Osteocyte (in vitro differentiated cells): ENCODE results near the gene KIF2B. TPM values are rescaled to one million over a fixed set of nuclear protein-coding genes. Genes with fewer than 3 reads are reported as not detected.
"Not testable (repeated sequence)": the region's sequence is repeated elsewhere in the genome, so short reads cannot be mapped to it uniquely, and the experiment has no call there.

Source experiments
- DNase-seq: peaks from one replicate; pipeline ENCODE4 v3.0.0; 2021; ENCODE audit warnings: mixed read lengths; ENCODE audit not compliant: unreplicated experiment; ENCODE audit errors: extremely low spot score
- H3K27ac Mint-ChIP-seq: one replicate; pipeline ENCODE4 v1.8.0; 2021; ENCODE audit warnings: mild to moderate bottlenecking, mixed read lengths; ENCODE audit not compliant: unreplicated experiment
- H3K27me3 Mint-ChIP-seq: one replicate; pipeline ENCODE4 v1.8.0; 2021; ENCODE audit warnings: mixed read lengths; ENCODE audit not compliant: unreplicated experiment
- H3K36me3 Mint-ChIP-seq: one replicate; pipeline ENCODE4 v1.8.0; 2021; ENCODE audit warnings: mixed read lengths; ENCODE audit not compliant: unreplicated experiment
- H3K4me1 Mint-ChIP-seq: one replicate; pipeline ENCODE4 v1.8.0; 2021; ENCODE audit warnings: mixed read lengths; ENCODE audit not compliant: unreplicated experiment
- H3K4me3 Mint-ChIP-seq: one replicate; pipeline ENCODE4 v1.8.0; 2021; ENCODE audit warnings: mild to moderate bottlenecking, moderate library complexity, mixed read lengths; ENCODE audit not compliant: unreplicated experiment
- H3K9me3 Mint-ChIP-seq: one replicate; pipeline ENCODE4 v1.8.0; 2021; ENCODE audit warnings: mixed read lengths; ENCODE audit not compliant: unreplicated experiment
- CTCF ChIP-seq: fragments of 200-600 bp; sonication (generic); IDR thresholded peaks from 2 replicates; pipeline ENCODE4 v1.5.0; 2021; ENCODE audit warnings: antibody characterized with exemption, mild to moderate bottlenecking, moderate library complexity
- total RNA-seq: library from RNA; stranded (reverse); gene quantifications from 2 replicates; pipeline ENCODE4 v1.2.1, GENCODE V29; 2021

The KIF2B gene
- total RNA-seq, 1 donor from 2014 or later = not detected

GRCh38 chr17:53807286-53807685 lies 15.4 kb upstream of the KIF2B start:
- Mint-ChIP-seq H3K9me3 (no peaks in the 10 kb centered on the region), H3K27me3 (no peaks in the 10 kb centered on the region), H3K27ac (no peak overlapping the region), H3K4me3 (no peak overlapping the region), H3K36me3 (no peaks in the 10 kb centered on the region), H3K4me1 (no peaks in the 10 kb centered on the region)
- DNase-seq = no peak
- TF ChIP-seq CTCF = no peak

GRCh38 chr17:53818271-53818670 lies 4.5 kb upstream of the KIF2B start:
- Mint-ChIP-seq H3K27ac (no peak overlapping the region), H3K4me3 (no peak overlapping the region), H3K9me3 (peaks cover 7% of the 10 kb centered on the region), H3K36me3 (no peaks in the 10 kb centered on the region), H3K27me3 (no peaks in the 10 kb centered on the region), H3K4me1 (no peaks in the 10 kb centered on the region)
- no peak for TF ChIP-seq CTCF
- DNase-seq = no peak

GRCh38 chr17:53818929-53819328 lies 3.8 kb upstream of the KIF2B start:
- Mint-ChIP-seq H3K27me3 (no peaks in the 10 kb centered on the region), H3K4me3 (no peak overlapping the region)
- TF ChIP-seq CTCF = no peak

GRCh38 chr17:53819956-53820355 lies 2.8 kb upstream of the KIF2B start:
- Mint-ChIP-seq H3K4me1 (no peaks in the 10 kb centered on the region), H3K4me3 (no peak overlapping the region), H3K27me3 (no peaks in the 10 kb centered on the region), H3K9me3 (peaks cover 12% of the 10 kb centered on the region), H3K36me3 (no peaks in the 10 kb centered on the region), H3K27ac (no peak overlapping the region)
- TF ChIP-seq CTCF = no peak
- no peak for DNase-seq

More at GRCh38 chr17:53818929-53819328, 3.8 kb upstream of the KIF2B start:
- Mint-ChIP-seq H3K36me3 (no peaks in the 10 kb centered on the region), H3K4me1 (no peaks in the 10 kb centered on the region), H3K9me3 (peaks cover 7% of the 10 kb centered on the region), H3K27ac (no peak overlapping the region)
- no peak for DNase-seq

GRCh38 chr17:53823341-53824050 lies 769 bp downstream of the KIF2B start:
- Mint-ChIP-seq H3K27ac (no peak overlapping the region), H3K9me3 (peaks cover 12% of the 10 kb centered on the region), H3K36me3 (no peaks in the 10 kb centered on the region), H3K27me3 (no peaks in the 10 kb centered on the region), H3K4me1 (no peaks in the 10 kb centered on the region), H3K4me3 (no peak overlapping the region)
- TF ChIP-seq CTCF = no peak
- DNase-seq = no peak

GRCh38 chr17:53834771-53835170 lies 12.0 kb downstream of the KIF2B start:
- H3K4me3 Mint-ChIP-seq, H3K27ac Mint-ChIP-seq, H3K36me3 Mint-ChIP-seq, H3K4me1 Mint-ChIP-seq, DNase-seq, H3K27me3 Mint-ChIP-seq, H3K9me3 Mint-ChIP-seq: not testable (repeated sequence)
